Muscle of leg (tissue), 11 donors: ENCODE data around the gene KLK8. TPM values are rescaled to one million over a fixed set of nuclear protein-coding genes. Genes with fewer than 3 reads are reported as not detected.

Experiments
- DNase-seq: peaks from one replicate; pipeline ENCODE4 v3.0.0; 2013
- H3K27ac ChIP-seq: one replicate; pipeline ENCODE4 v1.5.1; 2013; ENCODE audit warnings: mild to moderate bottlenecking, low read length, control low read depth
- H3K27me3 ChIP-seq: one replicate; pipeline ENCODE4 v1.6.1; 2013; ENCODE audit warnings: low read length; ENCODE audit not compliant: control insufficient read depth, insufficient read depth
- H3K36me3 ChIP-seq: one replicate; pipeline ENCODE4 v1.6.1; 2013; ENCODE audit warnings: low read length; ENCODE audit not compliant: control insufficient read depth, insufficient read depth
- H3K4me1 ChIP-seq: one replicate; pipeline ENCODE4 v1.6.1; 2013; ENCODE audit warnings: low read length; ENCODE audit not compliant: control insufficient read depth, insufficient read depth
- H3K4me3 ChIP-seq: one replicate; pipeline ENCODE4 v1.5.1; 2013; ENCODE audit warnings: low read length, control low read depth
- H3K9me3 ChIP-seq: replicated peaks from 2 replicates; pipeline ENCODE4 v1.6.1; 2013; ENCODE audit warnings: low read depth, low read length; ENCODE audit not compliant: control insufficient read depth
- WGBS: methylation state at CpG from one replicate; pipeline ENCODE4 v1.1.5; 2013; ENCODE audit warnings: missing lambda C conversion rate; ENCODE audit not compliant: insufficient coverage; 5-methylcytosine and 5-hydroxymethylcytosine counted together
- polyA plus RNA-seq, 8 donors: library from polyadenylated mRNA; unstranded; fragments of 120-200 nt; gene quantifications; one replicate each; pipeline versions ENCODE4 v1.2.1 to v1.2.3, GENCODE V29; 2013; ENCODE audit warnings: inconsistent platforms in 1 of 8, low replicate concordance in 1 of 8; ENCODE audit not compliant: insufficient read length in 8 of 8, insufficient read depth in 1 of 8
- total RNA-seq: library from RNA; stranded (reverse); fragments of 120-200 nt; gene quantifications from one replicate; pipeline ENCODE4 v1.2.4, GENCODE V29; 2013

The KLK8 gene
- total and polyA plus RNA-seq, 9 donors, result 1.0 TPM; not detected in 8

DNA sequence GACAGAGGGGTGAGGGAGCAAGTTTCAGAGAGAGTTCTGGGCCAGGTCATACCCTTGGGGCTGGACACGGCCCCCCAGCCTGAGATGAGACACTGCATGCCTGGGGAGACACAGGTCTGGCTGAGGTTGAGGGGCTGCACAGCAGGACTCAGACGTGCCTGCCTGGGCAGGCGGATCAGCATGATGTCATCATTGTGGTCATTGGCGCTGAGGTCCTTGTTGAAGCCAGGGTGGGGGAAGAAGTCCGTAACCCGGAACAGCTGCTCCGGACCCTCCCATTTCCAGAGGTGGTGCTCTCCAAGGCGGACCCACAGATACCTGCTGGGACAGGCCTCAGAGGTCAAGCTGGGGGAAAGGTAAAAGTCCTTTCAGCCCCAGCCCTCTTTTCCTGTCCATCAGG lies 5.0 kb upstream of the KLK8 start:
- H3K9me3 ChIP-seq, result no peaks in the 10 kb centered on the region
- WGBS, result 53% methylated on average over 7 of the region's 8 CpGs
- no peak overlapping the region for H3K27ac ChIP-seq
- H3K27me3 ChIP-seq, result peaks cover 14% of the 10 kb centered on the region
- DNase-seq, result no peak
- H3K4me1 ChIP-seq, result no peaks in the 10 kb centered on the region
- H3K36me3 ChIP-seq, result no peaks in the 10 kb centered on the region
- H3K4me3 ChIP-seq, result no peak overlapping the region

DNA sequence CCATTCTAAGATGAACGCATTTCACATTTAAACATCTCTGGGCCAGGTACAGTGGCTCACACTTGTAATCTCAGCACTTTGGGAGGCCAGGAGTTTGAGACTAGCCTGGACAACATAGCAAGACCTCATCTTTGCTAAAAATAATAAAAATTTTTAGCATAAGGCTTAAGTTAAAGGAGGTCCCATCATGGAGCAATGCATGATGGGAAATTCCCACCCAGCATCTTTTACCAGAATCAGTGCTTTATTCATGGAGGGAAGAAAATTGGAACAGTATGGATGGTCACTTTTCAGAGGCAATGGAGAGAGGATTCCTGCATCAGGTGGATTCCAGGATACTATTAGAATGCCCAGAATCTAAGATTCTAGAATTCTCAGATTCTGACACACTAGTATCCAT lies 3.8 kb upstream of the KLK8 start:
- Histone ChIP-seq H3K4me3 (no peak overlapping the region), H3K9me3 (no peaks in the 10 kb centered on the region), H3K36me3 (no peaks in the 10 kb centered on the region), H3K4me1 (no peaks in the 10 kb centered on the region), H3K27me3 (peaks cover 23% of the 10 kb centered on the region), H3K27ac (no peak overlapping the region)
- no peak for DNase-seq
- WGBS, result 70% methylated on average over 1 of the region's 1 CpG

DNA sequence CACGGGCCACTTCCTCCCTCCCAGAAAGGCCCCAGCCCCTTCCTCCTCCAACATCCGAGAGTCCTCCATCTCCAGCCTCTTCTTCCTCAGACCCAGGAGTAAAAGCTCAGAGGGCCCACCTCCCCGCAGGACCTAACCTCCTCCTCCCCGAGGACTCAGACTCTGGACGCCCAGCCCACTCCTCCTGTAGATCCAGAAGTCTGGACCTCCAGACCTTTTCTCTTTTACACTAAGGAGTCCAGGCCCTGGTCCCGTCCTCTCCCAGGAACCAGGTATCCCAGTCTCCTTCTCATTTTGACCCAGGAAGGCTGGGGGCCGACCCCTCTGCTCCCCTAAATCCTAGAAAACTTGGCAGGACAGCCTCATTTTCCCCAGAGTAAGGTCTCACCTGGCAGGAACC lies 1.9 kb upstream of the KLK8 start:
- 70% methylated on average over 6 of the region's 7 CpGs for WGBS
- Histone ChIP-seq H3K27me3 (peaks cover 21% of the 10 kb centered on the region), H3K9me3 (no peaks in the 10 kb centered on the region)

DNA sequence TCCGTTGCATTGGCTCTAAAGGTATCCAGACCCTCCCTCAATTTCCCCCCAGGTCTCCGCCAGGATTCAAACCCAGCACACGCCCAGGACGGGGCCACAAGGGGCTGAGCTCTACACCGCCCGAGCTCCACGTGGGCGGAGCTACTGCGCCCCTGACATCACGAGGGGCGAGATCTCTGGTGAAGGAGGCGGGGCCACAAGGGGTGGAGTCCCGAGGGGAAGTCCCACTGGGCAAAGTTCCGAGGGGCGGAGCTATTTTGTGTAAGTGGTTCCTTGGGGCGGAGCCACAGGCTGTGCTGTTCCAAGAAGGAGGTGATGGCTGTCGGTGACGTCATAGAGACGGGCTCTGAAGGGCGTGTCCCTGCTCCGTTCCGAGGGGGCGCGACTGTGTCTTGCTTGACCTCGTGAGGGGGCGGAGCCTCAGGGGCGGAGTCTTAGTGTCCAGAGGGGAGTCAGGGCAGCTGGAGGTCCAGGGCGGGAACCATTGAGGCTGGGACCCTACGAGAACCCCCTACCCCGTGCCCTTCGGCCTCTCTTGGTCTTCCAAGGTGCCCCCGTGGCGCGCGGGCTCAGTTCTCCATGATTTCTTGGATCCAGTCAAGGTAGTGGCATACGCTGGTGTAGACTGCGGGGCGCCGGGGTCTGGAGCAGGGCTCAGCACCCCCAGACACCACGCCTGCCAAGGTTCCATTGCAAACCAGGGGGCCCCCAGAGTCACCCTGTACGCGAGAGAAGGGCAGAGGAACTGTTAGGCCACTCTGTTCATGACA lies 1.3 kb upstream of the KLK8 start:
- Histone ChIP-seq H3K9me3 (no peaks in the 10 kb centered on the region), H3K27ac (no peak overlapping the region), H3K4me1 (no peaks in the 10 kb centered on the region), H3K4me3 (no peak overlapping the region), H3K27me3 (peaks cover 21% of the 10 kb centered on the region), H3K36me3 (no peaks in the 10 kb centered on the region)
- 56% methylated on average over 37 of the region's 42 CpGs for WGBS
- peak; percentile 6 for DNase-seq

More for the DNA sequence above, 1.9 kb upstream of the KLK8 start:
- no peak for DNase-seq
- no peak overlapping the region for H3K4me3 ChIP-seq
- no peaks in the 10 kb centered on the region for H3K4me1 ChIP-seq
- no peaks in the 10 kb centered on the region for H3K36me3 ChIP-seq
- no peak overlapping the region for H3K27ac ChIP-seq

DNA sequence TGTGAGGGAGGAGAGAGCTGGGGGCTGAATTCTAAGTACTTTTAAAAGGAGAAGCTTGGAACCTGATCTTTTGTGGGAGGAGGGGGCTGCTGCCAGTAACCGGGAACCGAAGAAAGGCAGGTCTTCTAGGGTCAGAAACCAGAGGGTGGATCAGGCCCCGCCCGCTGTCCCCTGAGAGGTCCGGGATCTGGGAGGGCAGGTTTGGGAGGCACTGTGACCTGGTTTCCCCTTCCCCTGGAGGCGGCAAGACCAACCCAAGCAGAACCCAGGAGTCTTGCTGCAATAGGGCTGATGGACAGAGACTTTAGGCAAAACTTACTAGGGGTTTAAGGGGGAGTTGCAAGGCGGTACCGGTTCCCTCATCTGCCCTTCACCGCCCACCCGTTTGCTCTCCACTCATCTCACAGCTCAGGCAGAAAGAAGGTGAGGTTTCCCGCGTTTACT lies 707 bp upstream of the KLK8 start:
- Histone ChIP-seq H3K4me1 (no peaks in the 10 kb centered on the region), H3K4me3 (no peak overlapping the region), H3K27ac (no peak overlapping the region), H3K36me3 (no peaks in the 10 kb centered on the region), H3K27me3 (peaks cover 21% of the 10 kb centered on the region), H3K9me3 (no peaks in the 10 kb centered on the region)
- DNase-seq, result no peak
- 37% methylated on average over 9 of the region's 12 CpGs for WGBS

DNA sequence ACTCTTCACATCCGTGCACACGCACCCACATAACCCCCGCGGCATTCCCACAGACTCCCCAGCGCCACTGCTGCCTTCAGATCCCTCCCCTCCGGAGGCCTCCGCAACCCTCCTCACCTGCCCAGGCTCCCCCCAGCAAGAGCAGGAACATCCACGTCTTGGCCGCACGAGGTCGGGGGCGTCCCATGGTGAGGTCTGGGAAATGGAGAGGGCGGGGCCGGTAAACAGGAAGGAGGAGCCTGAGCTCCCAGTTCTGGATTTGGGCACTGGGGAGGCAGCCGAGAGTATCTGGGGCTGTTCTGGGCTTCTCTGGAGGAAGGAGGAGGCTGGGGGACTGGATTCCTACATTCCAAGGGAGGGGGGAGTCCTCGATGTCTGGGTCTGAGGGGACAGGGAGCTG lies 423 bp downstream of the KLK8 start:
- H3K27me3 ChIP-seq, result peaks cover 21% of the 10 kb centered on the region
- H3K4me3 ChIP-seq, result no peak overlapping the region
- no peaks in the 10 kb centered on the region for H3K4me1 ChIP-seq
- H3K9me3 ChIP-seq, result no peaks in the 10 kb centered on the region
- no peaks in the 10 kb centered on the region for H3K36me3 ChIP-seq
- H3K27ac ChIP-seq, result no peak overlapping the region
- 25% methylated on average over 10 of the region's 16 CpGs for WGBS
- DNase-seq, result no peak

DNA sequence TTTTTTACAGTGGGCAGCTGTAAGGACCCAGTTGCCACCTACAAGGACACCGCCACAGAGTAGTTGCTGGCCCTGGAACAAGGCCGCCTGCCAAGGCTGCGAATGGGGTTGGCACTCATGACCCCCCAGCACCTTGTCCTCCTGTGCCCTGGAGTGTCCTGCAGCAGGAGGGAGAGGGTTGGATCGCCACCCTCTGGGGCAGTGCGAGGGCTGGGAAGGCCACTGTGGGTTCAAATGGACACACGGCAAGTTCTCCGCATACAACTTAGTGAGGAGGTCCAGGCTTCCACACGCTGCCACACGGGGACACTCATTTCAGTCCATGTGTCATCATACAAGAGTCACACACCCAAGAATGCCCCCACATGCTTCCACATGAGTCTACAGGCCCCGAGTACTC lies 978 bp downstream of the KLK8 start:
- 87% methylated on average over 5 of the region's 10 CpGs for WGBS
- no peaks in the 10 kb centered on the region for H3K4me1 ChIP-seq
- peaks cover 21% of the 10 kb centered on the region for H3K27me3 ChIP-seq
- H3K4me3 ChIP-seq, result no peak overlapping the region
- no peaks in the 10 kb centered on the region for H3K36me3 ChIP-seq
- H3K9me3 ChIP-seq, result no peaks in the 10 kb centered on the region
- DNase-seq, result no peak
- no peak overlapping the region for H3K27ac ChIP-seq

DNA sequence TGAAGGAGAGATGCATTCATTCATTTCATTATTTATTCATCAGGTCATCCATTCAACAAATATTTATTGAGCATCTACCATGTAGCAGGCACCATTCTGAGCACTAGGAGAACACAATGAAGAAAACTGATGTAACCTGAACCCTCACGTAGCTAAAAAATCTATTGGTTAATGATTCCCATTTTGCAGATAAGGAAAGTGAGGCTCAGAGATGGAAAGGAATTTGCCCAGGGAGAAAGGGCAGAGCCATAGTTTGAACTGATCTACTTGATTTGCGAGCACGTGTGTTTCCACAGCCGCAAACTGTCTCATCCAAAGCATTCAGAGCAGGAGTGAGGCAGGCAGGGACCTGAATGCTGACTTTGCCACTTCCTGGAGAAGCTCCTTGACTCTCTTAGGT lies 2.7 kb downstream of the KLK8 start:
- no peaks in the 10 kb centered on the region for H3K9me3 ChIP-seq
- no peak for DNase-seq
- 94% methylated on average over 3 of the region's 4 CpGs for WGBS
- no peaks in the 10 kb centered on the region for H3K4me1 ChIP-seq
- no peaks in the 10 kb centered on the region for H3K36me3 ChIP-seq
- H3K27me3 ChIP-seq, result peaks cover 21% of the 10 kb centered on the region
- no peak overlapping the region for H3K4me3 ChIP-seq
- no peak overlapping the region for H3K27ac ChIP-seq

DNA sequence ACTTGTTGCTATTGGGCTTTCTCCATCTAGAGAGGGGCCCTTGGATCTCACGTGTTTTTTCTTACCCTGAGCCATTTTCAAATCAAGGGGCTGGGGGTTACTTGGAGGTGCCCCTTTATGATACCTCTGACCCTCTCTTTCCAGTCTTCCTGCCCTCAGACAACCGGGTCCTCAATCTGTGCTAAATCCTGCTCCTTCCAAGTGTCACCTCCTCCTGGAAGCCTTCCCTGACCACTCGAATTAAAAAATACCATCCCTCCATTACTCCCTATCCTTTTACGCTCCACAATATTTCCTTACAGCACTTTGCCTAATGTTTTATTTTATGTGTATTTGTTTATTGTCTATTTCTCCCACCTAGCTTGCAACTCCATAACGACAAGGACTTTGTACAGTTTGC lies 3.3 kb downstream of the KLK8 start:
- H3K9me3 ChIP-seq, result no peaks in the 10 kb centered on the region
- H3K4me1 ChIP-seq, result no peaks in the 10 kb centered on the region
- no peak for DNase-seq
- peaks cover 21% of the 10 kb centered on the region for H3K27me3 ChIP-seq
- WGBS, result 34% methylated on average over 2 of the region's 5 CpGs
- H3K27ac ChIP-seq, result no peak overlapping the region
- H3K4me3 ChIP-seq, result no peak overlapping the region
- H3K36me3 ChIP-seq, result no peaks in the 10 kb centered on the region

DNA sequence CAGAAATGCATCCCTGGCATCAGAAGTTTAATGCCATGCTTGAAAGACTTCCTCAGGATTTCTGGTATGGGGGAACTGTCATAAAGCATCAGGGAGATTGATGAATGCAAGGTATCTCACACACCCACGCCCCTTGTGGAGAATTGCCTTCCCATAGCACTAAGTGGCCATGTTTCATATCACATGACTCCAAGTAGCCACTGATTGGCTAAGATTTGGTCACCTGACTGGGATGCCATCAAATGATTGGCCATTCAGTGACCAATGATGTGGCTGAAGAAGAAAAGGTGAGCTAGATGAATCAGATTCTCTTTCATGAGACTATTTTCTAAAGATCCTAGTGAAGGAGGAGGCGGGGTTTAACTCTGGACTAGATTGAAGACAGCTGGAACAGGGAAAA lies 7.3 kb downstream of the KLK8 start:
- Histone ChIP-seq H3K27ac (no peak overlapping the region), H3K27me3 (no peaks in the 10 kb centered on the region)

DNA sequence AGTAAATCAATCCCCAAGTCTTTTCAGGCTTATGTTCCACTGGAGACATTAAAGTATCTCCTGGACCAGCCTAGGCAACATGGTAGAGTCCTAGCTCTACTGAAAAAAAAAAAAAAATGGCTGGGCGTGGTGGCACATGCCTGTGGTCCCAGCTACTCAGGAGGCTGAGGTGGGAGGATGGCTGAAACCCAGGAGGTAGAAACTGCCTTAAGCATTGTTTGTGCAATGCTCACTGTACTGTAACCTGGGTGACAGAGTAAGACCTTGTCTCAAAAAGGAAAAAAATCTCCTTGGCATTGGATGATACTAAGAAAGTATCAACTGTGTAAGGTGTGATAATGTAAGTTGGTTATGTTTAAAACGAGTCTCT lies 8.8 kb downstream of the KLK8 start:
- H3K27me3 ChIP-seq, result no peaks in the 10 kb centered on the region
- H3K4me1 ChIP-seq, result no peaks in the 10 kb centered on the region
- no peak overlapping the region for H3K4me3 ChIP-seq
- DNase-seq, result no peak
- no peaks in the 10 kb centered on the region for H3K36me3 ChIP-seq
- no peak overlapping the region for H3K27ac ChIP-seq
- WGBS, result no CpG with 5 or more reads among the region's 2 CpGs
- no peaks in the 10 kb centered on the region for H3K9me3 ChIP-seq

More for the DNA sequence above, 7.3 kb downstream of the KLK8 start:
- WGBS, result no CpG with 5 or more reads among the region's 2 CpGs
- DNase-seq, result no peak
- Histone ChIP-seq H3K4me3 (no peak overlapping the region), H3K9me3 (no peaks in the 10 kb centered on the region), H3K4me1 (no peaks in the 10 kb centered on the region), H3K36me3 (no peaks in the 10 kb centered on the region)
